Upper lobe of right lung (tissue), 1 donor: Measurements from ENCODE around the gene THSD4. TPM values are rescaled to one million over a fixed set of nuclear protein-coding genes. Genes with fewer than 3 reads are reported as not detected.

ENCODE experiments used
- ATAC-seq: fragments of 200-7000 bp; cut with Tn5 transposase; one replicate; pipeline ENCODE4 v1.9.1; 2020; ENCODE audit warnings: mild to moderate bottlenecking, moderate library complexity
- DNase-seq: peaks from one replicate; pipeline ENCODE4 v3.0.0-alpha.2; 2020
- H3K27ac ChIP-seq: fragments of 200-600 bp; one replicate; pipeline ENCODE4 v1.8.0; 2022
- H3K27me3 ChIP-seq: fragments of 200-600 bp; one replicate; pipeline ENCODE4 v1.8.0; 2022; ENCODE audit warnings: mild to moderate bottlenecking
- H3K36me3 ChIP-seq: fragments of 200-600 bp; one replicate; pipeline ENCODE4 v1.8.0; 2022
- H3K4me1 ChIP-seq: fragments of 200-600 bp; one replicate; pipeline ENCODE4 v1.8.0; 2022
- H3K4me3 ChIP-seq: fragments of 200-600 bp; one replicate; pipeline ENCODE4 v1.8.0; 2022; ENCODE audit warnings: mild to moderate bottlenecking
- H3K9me3 ChIP-seq: fragments of 200-600 bp; one replicate; pipeline ENCODE4 v1.8.0; 2022
- CTCF ChIP-seq: fragments of 200-600 bp; IDR thresholded peaks from one replicate; pipeline ENCODE4 v1.8.0; 2022; ENCODE audit warnings: antibody characterized with exemption
- intact Hi-C: fragments of 100-400 bp; cut with DNase I; formaldehyde crosslinking; loops from one replicate; pipeline ENCODE4 v1.11.0; 2022
- total RNA-seq: library from RNA; stranded (reverse); fragmentation: NEBNext Ultra II Directional; extraction: Animal tissue kit (Norgen Biotek cat#: 25700); gene quantifications from one replicate; pipeline ENCODE4 v1.2.1, GENCODE V29; 2021
- donor health status: DM: no; HTN: yes; CAD: no; lungs with severe emphysema.

THSD4 gene
- total RNA-seq, 1 donor from 2014 or later = 25.6 TPM

GRCh38 chr15:71706461-71707229, 591.4 kb downstream of the THSD4 start:
- intact Hi-C loops = no loop called here
- H3K27me3 ChIP-seq = no peaks in the 10 kb centered on the region
- no peak for TF ChIP-seq CTCF
- H3K4me1 ChIP-seq = peaks cover 5% of the 10 kb centered on the region
- H3K36me3 ChIP-seq = no peaks in the 10 kb centered on the region
- DNase-seq = no peak
- no peaks in the 10 kb centered on the region for H3K9me3 ChIP-seq
- ATAC-seq = no peak
- H3K27ac ChIP-seq = no peak overlapping the region
- no peak overlapping the region for H3K4me3 ChIP-seq

- intact Hi-C loops = no loop called here
- H3K4me3 ChIP-seq = no peak overlapping the region
- H3K4me1 ChIP-seq = peaks cover 5% of the 10 kb centered on the region
- H3K36me3 ChIP-seq = no peaks in the 10 kb centered on the region
- no peaks in the 10 kb centered on the region for H3K27me3 ChIP-seq
- TF ChIP-seq CTCF = no peak
- DNase-seq = no peak
- no peak overlapping the region for H3K27ac ChIP-seq
- H3K9me3 ChIP-seq = no peaks in the 10 kb centered on the region
- ATAC-seq = no peak
Observed at GRCh38 chr15:71707230-71708050, 592.2 kb downstream of the THSD4 start.

GRCh38 chr15:71708051-71708429, 592.8 kb downstream of the THSD4 start:
- H3K27ac ChIP-seq = no peak overlapping the region
- H3K9me3 ChIP-seq = no peaks in the 10 kb centered on the region
- TF ChIP-seq CTCF = no peak
- no peaks in the 10 kb centered on the region for H3K27me3 ChIP-seq
- DNase-seq = no peak
- H3K4me3 ChIP-seq = no peak overlapping the region
- no peaks in the 10 kb centered on the region for H3K36me3 ChIP-seq
- H3K4me1 ChIP-seq = peaks cover 5% of the 10 kb centered on the region
- ATAC-seq = no peak
- intact Hi-C loops = no loop called here

- H3K27ac ChIP-seq = no peak overlapping the region
- ATAC-seq (peak; percentile 9), DNase-seq (no peak)
- no peaks in the 10 kb centered on the region for H3K9me3 ChIP-seq
- TF ChIP-seq CTCF = no peak
- H3K36me3 ChIP-seq = no peaks in the 10 kb centered on the region
- H3K4me1 ChIP-seq = peaks cover 5% of the 10 kb centered on the region
- H3K27me3 ChIP-seq = no peaks in the 10 kb centered on the region
- no peak overlapping the region for H3K4me3 ChIP-seq
- intact Hi-C loops = no loop called here
Observed at GRCh38 chr15:71708741-71709140, 593.5 kb downstream of the THSD4 start.

- Histone ChIP-seq H3K9me3 (no peaks in the 10 kb centered on the region), H3K4me1 (peaks cover 5% of the 10 kb centered on the region), H3K27ac (no peak overlapping the region), H3K36me3 (no peaks in the 10 kb centered on the region), H3K27me3 (no peaks in the 10 kb centered on the region), H3K4me3 (no peak overlapping the region)
- TF ChIP-seq CTCF = no peak
- no peak for DNase-seq
- intact Hi-C loops = no loop called here
- ATAC-seq = no peak
Observed at GRCh38 chr15:71709808-71710418, 594.6 kb downstream of the THSD4 start.
